DMS 273 treated with DMSO at 0.1 percent for 48 hours (cell line): ENCODE measurements around the gene NRXN2.
"Not testable (repeated sequence)": the region's sequence is repeated elsewhere in the genome, so short reads cannot be mapped to it uniquely, and the experiment has no call there.

Experiments used
- DNase-seq: peaks from one replicate; lab custom pipeline; 2025; lab: John Stamatoyannopoulos, UW

Gene NRXN2

DNA sequence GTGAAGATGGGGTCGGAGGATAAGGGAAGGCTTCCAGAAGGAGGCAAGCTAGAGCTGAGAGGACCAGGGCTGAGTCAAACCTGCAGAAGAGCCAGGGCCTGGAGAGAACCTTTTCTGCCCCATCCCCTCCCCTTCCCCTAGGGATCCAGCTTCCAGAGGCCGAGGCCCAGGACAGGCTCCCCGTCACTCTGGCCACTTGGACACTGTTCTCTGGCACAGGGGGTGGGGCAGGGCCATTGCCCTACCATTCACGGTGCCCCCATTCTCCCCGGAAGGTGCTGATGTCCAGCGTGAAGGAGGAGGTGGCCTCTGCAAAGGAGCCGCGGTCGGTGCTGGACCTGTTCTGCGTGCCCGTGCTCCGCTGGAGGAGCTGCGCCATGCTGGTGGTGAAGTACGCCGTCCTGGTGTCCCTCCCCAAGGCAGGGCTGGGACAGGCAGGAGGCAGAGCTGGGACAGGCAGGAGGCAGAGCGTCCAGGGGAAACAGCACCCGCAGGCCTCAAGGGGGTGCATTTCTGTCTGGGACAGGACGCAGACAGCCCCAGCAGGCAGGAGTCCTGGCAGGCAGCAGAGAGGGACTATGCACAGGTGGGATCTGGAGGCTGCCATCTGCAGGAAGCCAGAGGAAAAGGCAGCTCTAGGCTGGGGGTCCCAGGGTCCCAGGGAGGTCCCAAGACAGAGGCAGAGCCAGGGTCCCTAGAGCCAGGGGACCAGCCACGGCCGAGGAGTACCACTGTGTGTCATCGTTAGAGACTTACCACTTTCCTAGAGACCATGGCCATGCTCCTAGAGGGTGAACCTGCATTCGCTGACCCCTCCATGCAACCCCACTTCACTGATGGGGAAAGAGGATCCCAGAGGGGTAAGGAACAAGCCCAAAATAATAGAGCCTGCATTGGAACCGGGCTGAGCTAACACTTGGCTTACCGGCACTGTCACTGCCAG lies 157.8 kb downstream of the NRXN2 start:
- no peak for DNase-seq

DNA sequence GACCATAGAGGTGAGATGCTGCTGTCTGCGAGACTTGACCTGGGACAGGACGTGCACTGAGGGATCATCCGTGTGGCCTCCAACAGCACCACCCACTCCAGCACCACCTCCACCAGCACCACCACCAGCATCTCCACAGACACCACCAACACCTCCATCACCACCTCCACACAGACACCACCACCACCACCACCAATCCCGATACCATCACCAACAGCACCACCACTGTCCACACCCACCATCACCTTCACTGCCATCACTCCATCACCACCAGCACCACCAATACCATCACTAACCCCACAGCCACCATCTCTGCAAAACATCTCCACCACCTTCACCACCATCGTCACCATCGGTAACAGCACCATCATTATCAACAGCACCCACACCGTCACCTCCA lies 158.6 kb downstream of the NRXN2 start:
- DNase-seq = no peak

DNA sequence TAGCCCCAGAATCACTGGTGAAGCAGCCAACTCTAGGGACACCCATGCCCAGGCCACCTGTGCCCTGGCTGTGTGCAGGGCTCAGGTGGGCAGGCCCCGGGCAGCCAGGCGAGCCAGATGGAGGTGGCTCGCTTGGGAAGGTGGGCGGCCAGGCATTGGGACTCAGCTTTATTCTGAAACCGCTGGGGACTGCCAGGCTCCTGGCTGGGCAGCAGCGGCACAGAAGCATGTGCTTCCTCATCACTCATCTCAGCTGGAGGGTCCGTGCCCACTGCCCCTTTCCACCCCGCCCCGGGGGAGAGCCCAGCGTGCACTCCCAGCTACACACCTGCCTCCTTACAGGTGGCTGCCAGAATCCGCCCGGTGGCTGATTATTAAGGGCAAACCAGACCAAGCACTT lies 159.0 kb downstream of the NRXN2 start:
- no peak for DNase-seq

DNA sequence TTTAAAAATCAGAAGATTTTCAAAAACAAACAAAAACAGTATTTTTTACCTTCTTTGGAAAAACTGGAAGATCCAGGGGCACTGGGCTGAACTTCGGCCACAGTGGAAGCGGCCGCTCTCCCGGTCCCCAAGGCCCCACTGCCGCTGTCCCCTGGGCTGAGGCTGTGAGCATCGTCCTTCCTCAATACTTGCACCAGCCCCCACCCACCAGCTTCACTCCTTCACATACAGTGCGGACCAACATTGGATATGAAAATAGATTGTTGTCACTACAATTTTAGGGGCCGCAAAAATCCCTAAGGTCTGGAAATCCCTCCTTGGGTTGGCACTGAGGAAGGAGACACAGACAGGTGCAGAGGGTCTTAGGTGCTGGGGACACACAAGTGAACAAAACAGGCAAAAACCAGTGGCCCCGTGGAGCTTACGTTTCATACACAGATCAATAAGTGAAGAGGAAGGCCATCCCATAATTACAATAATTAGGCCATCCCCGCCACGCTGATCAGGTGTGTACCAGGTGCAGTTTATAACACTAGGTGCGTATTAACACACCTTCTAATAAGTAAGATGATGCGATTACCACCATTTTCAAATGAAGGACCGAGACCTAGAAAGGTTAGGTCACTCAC lies 160.2 kb downstream of the NRXN2 start:
- DNase-seq = no peak

DNA sequence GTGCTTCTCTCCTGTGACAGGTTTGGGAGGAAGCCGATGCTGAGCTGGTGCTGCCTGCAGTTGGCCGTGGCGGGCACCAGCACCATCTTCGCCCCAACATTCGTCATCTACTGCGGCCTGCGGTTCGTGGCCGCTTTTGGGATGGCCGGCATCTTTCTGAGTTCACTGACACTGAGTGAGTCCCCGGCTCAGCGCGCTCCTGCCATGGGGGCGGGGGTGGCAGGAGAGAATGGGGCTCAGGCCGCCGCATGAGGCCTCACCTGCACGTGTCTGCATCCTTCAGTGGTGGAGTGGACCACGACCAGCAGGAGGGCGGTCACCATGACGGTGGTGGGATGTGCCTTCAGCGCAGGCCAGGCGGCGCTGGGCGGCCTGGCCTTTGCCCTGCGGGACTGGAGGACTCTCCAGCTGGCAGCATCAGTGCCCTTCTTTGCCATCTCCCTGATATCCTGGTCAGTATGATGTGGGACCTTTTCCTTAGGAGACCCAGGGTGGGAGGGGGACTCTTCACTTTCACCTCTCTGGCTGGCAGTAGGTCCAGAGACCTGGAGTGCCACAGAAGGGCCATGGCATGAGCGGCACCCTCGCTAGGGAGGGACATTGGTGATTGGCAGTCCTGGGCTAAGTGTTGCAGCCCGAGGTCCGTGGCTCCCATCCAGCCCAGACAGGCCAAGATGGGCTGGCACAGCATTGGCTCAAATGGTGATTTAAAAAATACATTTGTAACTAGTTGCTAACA lies 160.8 kb downstream of the NRXN2 start:
- no peak for DNase-seq

DNA sequence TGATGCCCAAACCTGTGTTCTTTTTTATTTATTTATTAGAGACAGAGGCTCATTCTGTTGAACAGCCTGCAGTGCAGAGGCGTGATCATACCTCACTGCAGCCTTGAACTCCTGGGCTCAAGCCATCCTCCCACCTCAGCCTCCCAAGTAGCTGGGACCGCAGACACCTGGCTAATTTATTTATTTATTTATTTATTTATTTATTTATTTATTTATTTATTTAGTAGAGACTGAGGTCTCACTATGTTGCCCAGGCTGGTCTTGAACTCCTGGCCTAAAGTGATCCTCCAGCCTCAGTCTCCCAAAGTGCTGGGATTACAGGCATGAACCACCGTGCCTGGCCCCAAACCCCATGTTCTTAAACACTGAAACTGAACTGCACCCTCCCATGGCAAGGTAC lies 161.6 kb downstream of the NRXN2 start:
- not testable (repeated sequence) for DNase-seq

DNA sequence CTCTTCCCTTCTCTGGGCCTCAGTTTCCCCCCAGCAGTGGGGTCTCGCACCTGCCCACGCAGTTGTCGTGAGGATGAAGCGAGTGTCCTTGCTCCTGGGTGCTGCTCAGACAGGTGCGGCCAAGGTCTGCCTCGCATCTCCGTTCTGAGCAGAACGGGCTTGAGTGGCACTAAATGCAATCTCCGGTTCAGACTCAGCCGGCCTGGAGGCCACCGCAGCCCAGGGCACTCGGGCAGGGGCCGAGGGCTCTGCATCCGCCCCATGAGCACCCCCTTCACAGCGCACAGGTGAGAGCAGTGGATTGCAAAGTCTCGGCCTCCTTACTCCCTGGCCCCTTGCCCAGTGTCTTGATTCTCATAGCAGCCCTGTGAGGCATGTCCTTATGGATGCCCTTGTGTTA lies 162.1 kb downstream of the NRXN2 start:
- no peak for DNase-seq

DNA sequence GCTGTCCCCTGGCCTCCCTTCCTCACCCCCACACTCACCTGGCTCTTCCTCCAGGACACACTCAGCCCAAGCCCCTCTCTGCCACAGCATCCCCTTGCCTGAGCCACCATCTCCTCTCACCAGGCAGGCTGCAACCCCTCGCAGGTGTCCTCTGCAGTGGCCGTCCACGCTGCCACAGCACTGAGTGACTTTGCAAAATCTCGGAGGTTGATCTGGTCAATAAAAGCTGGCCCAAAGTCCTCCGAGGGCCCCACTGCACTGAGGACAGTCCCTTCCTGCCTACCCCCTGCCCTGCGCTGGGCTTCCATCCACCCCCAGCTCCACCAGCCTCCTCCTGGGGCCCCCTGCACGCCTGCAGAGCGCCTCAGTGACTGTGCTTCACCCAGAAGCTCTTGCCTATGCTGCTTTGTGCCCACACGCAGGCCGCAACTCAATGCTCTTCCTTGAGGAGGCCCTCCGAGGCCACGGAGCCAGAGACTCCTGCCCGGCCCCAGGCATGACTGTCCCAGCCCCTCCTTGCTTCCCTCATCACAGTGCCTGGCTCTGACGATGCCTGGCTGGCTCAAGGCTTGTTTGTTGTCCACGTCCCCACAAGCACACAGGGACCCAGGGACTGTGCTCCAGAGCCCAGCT lies 162.7 kb downstream of the NRXN2 start:
- no peak for DNase-seq

DNA sequence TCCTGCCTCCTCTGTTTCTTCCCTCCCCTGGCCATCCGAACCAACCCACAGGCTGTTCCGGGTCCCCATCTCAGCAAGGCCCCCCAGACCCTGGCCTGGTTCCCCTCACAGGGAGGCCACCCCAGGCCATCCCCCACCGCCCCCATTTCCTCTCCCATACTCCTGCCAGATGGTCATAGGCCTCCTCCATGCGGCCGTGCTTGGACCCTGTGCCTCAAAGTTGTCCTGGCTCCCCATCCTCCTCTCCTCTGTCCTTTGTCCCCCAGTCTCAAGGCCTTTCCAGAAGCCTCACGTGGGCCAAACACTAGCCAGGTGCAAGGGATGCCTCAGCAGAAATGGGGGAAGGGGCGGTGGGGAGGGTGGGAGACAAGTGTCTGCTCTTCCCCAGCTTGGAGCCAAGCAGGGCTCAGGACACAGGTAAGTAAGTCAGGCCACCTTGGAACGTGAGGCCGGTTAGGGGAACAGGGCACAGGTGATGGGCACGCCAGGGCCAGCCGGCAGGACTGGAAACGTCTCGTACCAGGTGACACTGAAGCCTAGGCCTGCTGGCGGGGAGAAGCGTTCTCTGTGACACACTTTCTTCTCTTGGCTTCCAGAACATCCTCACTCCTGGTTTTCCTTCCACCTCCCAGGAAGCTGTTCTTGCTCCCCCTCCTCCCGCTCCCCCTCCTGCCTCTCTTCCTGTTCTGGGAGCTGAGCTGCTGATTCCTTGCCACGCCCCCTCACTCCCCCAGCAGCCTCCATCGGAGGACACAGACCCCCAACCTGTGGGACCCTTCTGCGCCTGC lies 163.5 kb downstream of the NRXN2 start:
- no peak for DNase-seq

DNA sequence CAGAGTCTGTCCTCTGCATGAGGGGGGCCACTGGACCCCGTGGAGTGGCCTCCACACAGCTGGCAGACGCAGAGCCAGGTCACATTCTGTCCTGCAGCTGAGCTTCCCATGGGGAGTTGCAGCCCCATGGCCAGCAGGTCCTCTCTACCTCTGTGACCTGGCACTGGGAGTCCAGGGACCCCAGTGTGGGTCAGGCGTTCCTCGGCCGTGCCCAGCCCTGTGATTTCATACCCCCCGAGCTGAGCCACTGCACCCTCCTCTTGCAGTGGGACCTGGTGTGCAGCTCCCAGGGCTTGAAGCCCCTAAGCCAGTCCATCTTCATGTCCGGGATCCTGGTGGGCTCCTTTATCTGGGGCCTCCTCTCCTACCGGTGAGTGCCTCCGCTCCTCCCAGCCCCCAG lies 164.1 kb downstream of the NRXN2 start:
- DNase-seq = no peak

DNA sequence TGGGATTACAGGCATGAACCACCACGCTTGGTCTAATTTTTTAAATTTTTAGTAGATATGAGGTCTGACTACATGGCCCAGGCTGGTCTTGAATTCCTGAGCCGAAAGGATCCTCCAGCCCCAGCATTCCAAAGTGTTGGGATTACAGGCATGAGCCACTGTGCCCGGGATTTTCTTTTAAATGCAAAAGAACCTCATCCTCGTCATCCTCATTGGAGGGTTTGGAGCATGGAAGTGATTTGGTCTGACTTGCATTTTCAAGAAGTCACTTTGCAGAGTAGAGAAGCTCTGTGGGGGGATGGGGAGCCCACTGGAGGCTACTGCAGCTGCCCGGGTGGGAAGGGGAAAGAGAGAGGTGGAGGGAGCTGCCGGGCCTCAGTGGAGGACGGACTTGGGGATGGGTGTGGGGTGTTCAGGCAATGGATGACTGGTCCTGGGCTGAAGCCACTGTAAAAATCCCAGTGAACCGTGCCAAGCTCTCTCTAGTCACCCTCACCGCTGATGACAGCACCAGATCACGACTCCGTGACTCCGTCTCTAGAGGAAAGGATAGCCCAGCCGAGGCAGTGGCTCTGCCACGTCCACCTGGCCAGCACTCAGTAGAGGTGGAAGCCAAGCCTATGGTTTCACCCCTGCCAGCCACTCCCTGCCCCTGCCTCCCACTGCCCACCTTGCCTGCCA lies 164.8 kb downstream of the NRXN2 start:
- DNase-seq = no peak

DNA sequence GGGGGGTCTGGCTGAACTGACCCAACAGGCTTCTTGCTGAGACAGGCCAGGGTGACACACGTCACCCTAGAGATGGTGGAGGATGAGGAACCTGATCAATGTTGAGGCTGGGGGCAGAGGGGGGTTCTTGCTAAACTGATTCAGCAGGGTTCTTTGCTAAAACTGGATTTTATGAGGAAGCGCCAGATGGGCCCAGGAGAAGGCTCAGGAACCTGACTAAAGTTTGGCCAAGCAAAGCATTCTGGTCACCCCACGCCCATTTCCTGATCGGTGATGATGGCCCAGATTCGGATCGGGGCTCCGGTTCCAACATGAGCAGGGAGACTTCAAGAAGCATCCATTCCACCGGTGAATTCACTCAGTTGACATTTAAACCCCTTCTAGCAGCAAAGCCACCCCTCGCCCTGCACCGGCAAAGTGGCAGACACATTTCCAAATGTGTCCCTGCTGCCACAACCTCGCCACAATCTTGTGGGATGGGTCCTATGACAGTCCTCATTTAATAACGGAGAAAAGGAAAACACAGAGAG lies 166.2 kb downstream of the NRXN2 start:
- no peak for DNase-seq
